CD4-positive, alpha-beta T cell (primary cell): ENCODE measurements around the gene BCL2L2. TPM values are rescaled to one million over a fixed set of nuclear protein-coding genes. Genes with fewer than 3 reads are reported as not detected.
A peak's percentile ranks its signal among the peaks of the same experiment; 100 is the strongest.

Source experiments
- ATAC-seq: fragments of 200-7000 bp; cut with Tn5 transposase; one replicate; pipeline ENCODE4 v1.10.0; 2022; ENCODE audit warnings: mild to moderate bottlenecking; ENCODE audit not compliant: poor library complexity
- CTCF ChIA-PET: fragments of 350-600 bp; sonication (Branson Sonifier 250); formaldehyde crosslinking; loops from one replicate; lab custom pipeline; 2021; ENCODE audit warnings: antibody characterized with exemption, inconsistent platforms; lab: Charles Lee
- POLR2A ChIA-PET: fragments of 350-600 bp; sonication (Branson Sonifier 250); formaldehyde crosslinking; loops from one replicate; lab custom pipeline; 2021; ENCODE audit warnings: antibody characterized with exemption, inconsistent platforms; lab: Charles Lee
- DNase-seq, 14 experiments: peaks; one replicate each; pipeline ENCODE4 v3.0.0-alpha.2; 2013 to 2020; ENCODE audit warnings: mixed read lengths in 2 of 14
- H3K27ac ChIP-seq, 2 donors: one replicate each; pipeline versions ENCODE4 v1.5.1 to v1.7.0; 2013; ENCODE audit warnings: low read length in 2 of 2, low read depth in 1 of 2, mild to moderate bottlenecking in 1 of 2
- H3K27me3 ChIP-seq, 2 experiments: 1 replicate in 1 of 2; 2 replicates in 1 of 2; pipeline versions ENCODE4 v1.6.1 to v1.7.0; 2013; ENCODE audit warnings: low read length in 2 of 2, control low read depth in 1 of 2, mild to moderate bottlenecking in 1 of 2, moderate library complexity in 1 of 2; ENCODE audit not compliant: insufficient read depth in 2 of 2, control insufficient read depth in 1 of 2
- H3K36me3 ChIP-seq: one replicate; pipeline ENCODE4 v1.6.1; 2013; ENCODE audit warnings: low read length, control low read depth; ENCODE audit not compliant: insufficient read depth
- H3K4me1 ChIP-seq: one replicate; pipeline ENCODE4 v1.6.1; 2013; ENCODE audit warnings: low read length, control low read depth; ENCODE audit not compliant: insufficient read depth
- H3K4me3 ChIP-seq: one replicate; pipeline ENCODE4 v1.5.1; 2013; ENCODE audit warnings: mild to moderate bottlenecking, low read length, moderate library complexity
- H3K9me3 ChIP-seq, 2 experiments: 1 replicate in 1 of 2; 2 replicates in 1 of 2; pipeline versions ENCODE4 v1.6.1 to v1.7.0; 2013; ENCODE audit warnings: low read length in 2 of 2, mild to moderate bottlenecking in 2 of 2, control low read depth in 1 of 2, moderate library complexity in 1 of 2; ENCODE audit not compliant: control insufficient read depth in 1 of 2, insufficient read depth in 1 of 2
- H3K27ac Mint-ChIP-seq: one replicate; pipeline ENCODE4 v1.8.0; 2020; ENCODE audit warnings: mixed read lengths
- H3K27me3 Mint-ChIP-seq: one replicate; pipeline ENCODE4 v1.8.0; 2021; ENCODE audit warnings: mixed read lengths
- H3K36me3 Mint-ChIP-seq: one replicate; pipeline ENCODE4 v1.8.0; 2021; ENCODE audit warnings: low read depth, mixed read lengths
- H3K4me1 Mint-ChIP-seq: one replicate; pipeline ENCODE4 v1.8.0; 2021; ENCODE audit warnings: low read depth, mixed read lengths
- H3K4me3 Mint-ChIP-seq: one replicate; pipeline ENCODE4 v1.8.0; 2020; ENCODE audit warnings: mild to moderate bottlenecking, mixed read lengths
- H3K9me3 Mint-ChIP-seq: one replicate; pipeline ENCODE4 v1.8.0; 2020; ENCODE audit warnings: mixed read lengths
- CTCF ChIP-seq: fragments of 200-600 bp; IDR thresholded peaks from one replicate; pipeline ENCODE4 v1.8.0; 2022; ENCODE audit warnings: antibody characterized with exemption, mild to moderate bottlenecking
- intact Hi-C, 2 experiments: fragments of 100-400 bp; cut with DNase I in 1 of 2; cut with micrococcal nuclease in 1 of 2; formaldehyde crosslinking; loops; one replicate each; pipeline versions ENCODE4 v1.15.1 to v1.9.0; 2023 to 2025; cut with DNase I, micrococcal nuclease
- total RNA-seq, 174 experiments: library from RNA in 2 of 174; stranded (reverse) in 2 of 174; gene quantifications; one replicate each; pipeline ENCODE4 v1.2.3 and lab custom pipeline; 2021 to 2026

The BCL2L2 gene
- total RNA-seq, 2 experiments from 2014 or later = 2.3 to 3.7 TPM

GRCh38 chr14:23320584-23321571 is 14.2 kb downstream of the BCL2L2 start, which contains the start of gene PABPN1:
PABPN1 (plus strand) TSS chr14:23321457; CDS start chr14:23321470, 13 bp downstream.
- H3K4me1 Mint-ChIP-seq = peaks cover 35% of the 10 kb centered on the region
- Histone ChIP-seq H3K4me1 (peaks cover 29% of the 10 kb centered on the region), H3K4me3 (peak within 1 kb of the TSS; percentile 87), H3K27ac (peak within 1 kb of the TSS; percentile 92 to 96), H3K9me3 (no peaks in the 10 kb centered on the region), H3K27me3 (no peaks in the 10 kb centered on the region), H3K36me3 (peaks cover 32% of the 10 kb centered on the region)
- H3K27me3 Mint-ChIP-seq = no peaks in the 10 kb centered on the region
- H3K9me3 Mint-ChIP-seq = no peaks in the 10 kb centered on the region
- peaks cover 46% of the 10 kb centered on the region for H3K36me3 Mint-ChIP-seq
- CTCF ChIA-PET = interaction anchor here (0.6 to 4.1 kb wide), 10 partner anchors 17 to 895 kb away, joined by 3 to 66 read pairs (median 4); partner anchors contain the start of genes C14orf119, HOMEZ, MDP1 and PPP1R3E
- ATAC-seq (peak; percentile 85), DNase-seq (peak; percentile 93 to 100 (median 96))
- no peak for TF ChIP-seq CTCF
- H3K27ac Mint-ChIP-seq = peak within 1 kb of the TSS; percentile 92
- POLR2A ChIA-PET = interaction anchor here (0.6 to 7.0 kb wide), 40 partner anchors 17 to 1883 kb away, joined by 3 to 455 read pairs (median 4); partner anchors contain the start of genes ACIN1, AP1G2, BCL2L2 and C14orf119
- peak within 1 kb of the TSS; percentile 94 for H3K4me3 Mint-ChIP-seq
- intact Hi-C loops = loop anchor here (1.0 to 10.0 kb wide), 9 partner anchors 19 to 396 kb away; partner anchors contain the start of genes HOMEZ (in 2 of the 2), PPP1R3E (in 2 of the 2), ACIN1 (in 1 of the 2) and C14orf119 (in 1 of the 2)

GRCh38 chr14:23321572-23322547 is 15.2 kb downstream of the BCL2L2 start:
- peaks cover 35% of the 10 kb centered on the region for H3K4me1 Mint-ChIP-seq
- POLR2A ChIA-PET = interaction anchor here (0.6 to 7.0 kb wide), 36 partner anchors 14 to 1120 kb away, joined by 3 to 455 read pairs (median 4); partner anchors contain the start of genes ACIN1, AP1G2, BCL2L2 and C14orf119
- peak overlapping the region; percentile 70 to 89 for H3K27ac ChIP-seq

More at GRCh38 chr14:23321572-23322547, 15.2 kb downstream of the BCL2L2 start:
- DNase-seq = peak in 11 of 14 experiments; percentile 8 to 69 (median 35)
- CTCF ChIA-PET = interaction anchor here (0.7 to 4.1 kb wide), 10 partner anchors 20 to 894 kb away, joined by 3 to 66 read pairs (median 4); partner anchors contain the start of genes HOMEZ, MDP1 and PPP1R3E
- intact Hi-C loops = loop anchor here (1.0 to 10.0 kb wide), 9 partner anchors 20 to 397 kb away; partner anchors contain the start of genes HOMEZ (in 2 of the 2), ACIN1 (in 1 of the 2), C14orf119 (in 1 of the 2) and NGDN (in 1 of the 2)
- no peak for ATAC-seq
- Mint-ChIP-seq H3K27me3 (no peaks in the 10 kb centered on the region), H3K36me3 (peaks cover 50% of the 10 kb centered on the region), H3K27ac (peak overlapping the region; percentile 92), H3K9me3 (no peaks in the 10 kb centered on the region), H3K4me3 (peak overlapping the region; percentile 92)
- TF ChIP-seq CTCF = no peak
- Histone ChIP-seq H3K9me3 (no peaks in the 10 kb centered on the region), H3K27me3 (no peaks in the 10 kb centered on the region), H3K4me1 (peaks cover 29% of the 10 kb centered on the region), H3K4me3 (peak overlapping the region; percentile 87), H3K36me3 (peaks cover 32% of the 10 kb centered on the region)
